Natural killer cell (primary cell): Measurements from ENCODE around the gene TRIM38. TPM values are rescaled to one million over a fixed set of nuclear protein-coding genes. Genes with fewer than 3 reads are reported as not detected.

Experiments
- ATAC-seq, 3 donors: fragments of 150-1000 bp in 2 of 3; fragments of 200-7000 bp in 1 of 3; cut with Tn5 transposase; 1 replicate in 1 of 3; 2 replicates in 2 of 3; pipeline ENCODE4 v1.10.0; 2021; ENCODE audit warnings: mild to moderate bottlenecking in 2 of 3, moderate library complexity in 2 of 3
- DNase-seq, 2 donors: peaks; one replicate each; pipeline versions ENCODE4 v3.0.0 to v3.0.0-alpha.2; 2013 to 2021; ENCODE audit warnings: mixed read lengths in 1 of 2
- H3K27ac ChIP-seq: one replicate; pipeline ENCODE4 v1.5.1; 2013; ENCODE audit warnings: mild to moderate bottlenecking, low read length
- H3K27me3 ChIP-seq: one replicate; pipeline ENCODE4 v1.6.1; 2013; ENCODE audit warnings: low read length; ENCODE audit not compliant: control insufficient read depth, insufficient read depth
- H3K36me3 ChIP-seq: one replicate; pipeline ENCODE4 v1.6.1; 2013; ENCODE audit warnings: low read length; ENCODE audit not compliant: control insufficient read depth, insufficient read depth
- H3K4me1 ChIP-seq: one replicate; pipeline ENCODE4 v1.6.1; 2013; ENCODE audit warnings: low read length; ENCODE audit not compliant: control insufficient read depth, insufficient read depth
- H3K4me3 ChIP-seq: one replicate; pipeline ENCODE4 v1.5.1; 2013; ENCODE audit warnings: low read length
- H3K9me3 ChIP-seq: one replicate; pipeline ENCODE4 v1.6.1; 2013; ENCODE audit warnings: low read length; ENCODE audit not compliant: control insufficient read depth, insufficient read depth
- H3K27ac Mint-ChIP-seq, 2 donors: one replicate each; pipeline ENCODE4 v1.8.0; 2022; ENCODE audit warnings: mild to moderate bottlenecking in 2 of 2, mixed read lengths in 2 of 2, moderate library complexity in 1 of 2
- H3K27me3 Mint-ChIP-seq, 2 donors: one replicate each; pipeline ENCODE4 v1.8.0; 2022; ENCODE audit warnings: low read depth in 2 of 2, mixed read lengths in 2 of 2
- H3K36me3 Mint-ChIP-seq: one replicate; pipeline ENCODE4 v1.8.0; 2022; ENCODE audit warnings: mixed read lengths
- H3K4me1 Mint-ChIP-seq, 2 donors: one replicate each; pipeline ENCODE4 v1.8.0; 2022; ENCODE audit warnings: mixed read lengths in 2 of 2
- H3K4me3 Mint-ChIP-seq: one replicate; pipeline ENCODE4 v1.8.0; 2022; ENCODE audit warnings: mild to moderate bottlenecking, moderate library complexity, mixed read lengths
- H3K9me3 Mint-ChIP-seq, 2 donors: one replicate each; pipeline ENCODE4 v1.8.0; 2022; ENCODE audit warnings: mixed read lengths in 2 of 2
- CTCF ChIP-seq: fragments of 200-600 bp; IDR thresholded peaks from one replicate; pipeline ENCODE4 v1.8.0; 2022; ENCODE audit warnings: antibody characterized with exemption
- WGBS: methylation state at CpG from one replicate; pipeline ENCODE4 v1.1.7; 2013; ENCODE audit warnings: missing lambda C conversion rate; ENCODE audit not compliant: insufficient coverage; 5-methylcytosine and 5-hydroxymethylcytosine counted together
- intact Hi-C: fragments of 100-400 bp; cut with micrococcal nuclease; formaldehyde crosslinking; loops from one replicate; pipeline ENCODE4 v1.14.2; 2022
- total RNA-seq, 4 donors: library from RNA; stranded (reverse); fragments of 120-200 nt in 1 of 4; gene quantifications; one replicate each; pipeline versions ENCODE4 v1.2.3 to v1.2.4, GENCODE V29; 2013 to 2022

Gene TRIM38
- total RNA-seq, 3 donors from 2014 or later (not counting 1 experiment from before 2014, with no cell fraction given): 25.5 to 30.5 (median 27.1) TPM

- Mint-ChIP-seq H3K4me3 (peak overlapping the region; percentile 98), H3K4me1 (peaks cover 41 to 46% of the 10 kb centered on the region in 2 donors), H3K36me3 (no peaks in the 10 kb centered on the region), H3K9me3 (no peaks in the 10 kb centered on the region), H3K27me3 (no peaks in the 10 kb centered on the region), H3K27ac (peak overlapping the region; percentile 97 to 100)
- intact Hi-C loops: loop anchor here (1.0 to 10.0 kb wide), 7 partner anchors 28 to 1874 kb away; partner anchors contain the start of gene ZNF184
- H3K36me3 ChIP-seq: no peaks in the 10 kb centered on the region
- DNase-seq (no peak), ATAC-seq (peak in 1 of 3 donors; percentile 3)
- H3K27me3 ChIP-seq: no peaks in the 10 kb centered on the region
- H3K4me1 ChIP-seq: peaks cover 28% of the 10 kb centered on the region
- no peak for TF ChIP-seq CTCF
- no peaks in the 10 kb centered on the region for H3K9me3 ChIP-seq
- WGBS: 0% methylated on average over 23 of the region's 23 CpGs
- peak overlapping the region; percentile 95 for H3K27ac ChIP-seq
- H3K4me3 ChIP-seq: peak overlapping the region; percentile 77
Measured at GRCh38 chr6:26021001-26021349, 58.4 kb downstream of the TRIM38 start.

- TF ChIP-seq CTCF: no peak
- under 1% methylated on average over 37 of the region's 39 CpGs for WGBS
- Histone ChIP-seq H3K4me3 (peak overlapping the region; percentile 77), H3K27ac (peak overlapping the region; percentile 95), H3K9me3 (no peaks in the 10 kb centered on the region), H3K27me3 (no peaks in the 10 kb centered on the region), H3K36me3 (no peaks in the 10 kb centered on the region), H3K4me1 (peaks cover 34% of the 10 kb centered on the region)
- peaks cover 47 to 49% of the 10 kb centered on the region in 2 donors for H3K4me1 Mint-ChIP-seq
- ATAC-seq: peak; percentile 60 to 83 (median 65)
- H3K4me3 Mint-ChIP-seq: peak overlapping the region; percentile 98
- H3K27me3 Mint-ChIP-seq: no peaks in the 10 kb centered on the region
- H3K36me3 Mint-ChIP-seq: no peaks in the 10 kb centered on the region
- intact Hi-C loops: loop anchor here (1.0 to 10.0 kb wide), 7 partner anchors 29 to 1873 kb away; partner anchors contain the start of gene ZNF184
- no peaks in the 10 kb centered on the region for H3K9me3 Mint-ChIP-seq
- H3K27ac Mint-ChIP-seq: peak overlapping the region; percentile 97 to 100
- DNase-seq: peak; percentile 82 to 96
Measured at GRCh38 chr6:26021350-26022131, 58.9 kb downstream of the TRIM38 start.

- intact Hi-C loops: loop anchor here (10.0 kb wide), 5 partner anchors 173 to 1873 kb away; partner anchors contain the start of gene ZNF184
- WGBS: 0% methylated on average over 4 of the region's 5 CpGs
- Histone ChIP-seq H3K4me1 (peaks cover 34% of the 10 kb centered on the region), H3K4me3 (peak overlapping the region; percentile 77), H3K27me3 (no peaks in the 10 kb centered on the region), H3K36me3 (no peaks in the 10 kb centered on the region), H3K9me3 (no peaks in the 10 kb centered on the region), H3K27ac (peak overlapping the region; percentile 95)
- H3K36me3 Mint-ChIP-seq: no peaks in the 10 kb centered on the region
- H3K9me3 Mint-ChIP-seq: no peaks in the 10 kb centered on the region
- H3K27ac Mint-ChIP-seq: peak overlapping the region; percentile 97 to 100
- DNase-seq: peak in 1 of 2 donors; percentile 78
- no peak for ATAC-seq
- TF ChIP-seq CTCF: no peak
- peaks cover 50 to 53% of the 10 kb centered on the region in 2 donors for H3K4me1 Mint-ChIP-seq
- peak overlapping the region; percentile 98 for H3K4me3 Mint-ChIP-seq
- peaks cover 0 to 2% of the 10 kb centered on the region in 2 donors for H3K27me3 Mint-ChIP-seq
Measured at GRCh38 chr6:26022132-26022472, 59.5 kb downstream of the TRIM38 start.
